ENCODE measurements around the gene PYDC1. TPM values are rescaled to one million over a fixed set of nuclear protein-coding genes. Genes with fewer than 3 reads are reported as not detected.

PYDC1 gene
- total and polyA plus RNA-seq, 2 of the 13 experiments (the other 11 are each of a cell fraction or from before 2014, with no cell fraction given): not detected

DNA sequence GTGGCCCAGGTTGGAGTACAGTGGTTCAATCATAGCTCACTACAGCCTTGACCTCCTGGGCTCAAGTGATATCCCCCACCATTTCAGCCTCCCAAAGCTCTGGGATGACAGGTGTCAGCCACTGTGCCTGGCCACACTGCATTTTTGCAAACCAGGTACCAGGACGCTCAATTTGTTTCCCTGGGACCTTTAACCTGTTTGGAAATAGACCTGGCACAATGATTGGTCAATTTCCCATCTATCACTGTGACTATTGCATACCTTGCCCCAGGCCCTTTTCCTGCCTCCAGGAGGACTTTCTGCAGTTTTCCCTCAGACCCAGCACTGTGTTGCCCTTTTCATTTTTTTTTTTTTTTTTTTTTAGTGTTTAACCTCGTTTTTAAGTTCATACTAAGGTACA lies 48.1 kb downstream of the PYDC1 start:
- peak overlapping the region; percentile 29; the same call in 1 of the 2 replicates for H3K4me2 ChIP-seq (ENCODE audit: low read depth, low read length)
- no peaks in the 10 kb centered on the region for H3K79me2 ChIP-seq (ENCODE audit: insufficient read depth, low read length)
- no peaks in the 10 kb centered on the region for H3K36me3 ChIP-seq (replicated peaks in 1 of 2; ENCODE audit: control insufficient read depth in 1 of 2, insufficient read depth in 2 of 2, low read length in 2 of 2)
- FAIRE-seq: no peak
- intact Hi-C loops (cut with micrococcal nuclease; ENCODE audit: unreplicated experiment) (no loop called here), in situ Hi-C loops (cut with HindIII; ENCODE audit: extremely low pct_ligation_motif_present, low pct_unique_long_range_greater_than_20kb) (no loop called here)
- peaks cover 48% of the 10 kb centered on the region for H3K4me1 ChIP-seq (ENCODE audit: insufficient read depth, low read length)
- no peak overlapping the region for H3K9ac ChIP-seq (ENCODE audit: insufficient read depth, low read depth, low read length)
- WGBS (ENCODE audit: low lambda C conversion rate): 0% methylated on average over 2 of the region's 2 CpGs
- H3K27ac ChIP-seq (ENCODE audit: extremely low read length, insufficient read depth, low read length): peak overlapping the region; percentile 26
- H3K27me3 ChIP-seq (ENCODE audit: control insufficient read depth in 1 of 2, insufficient read depth in 2 of 2, low read length in 2 of 2): 0 out of 5 replicates have a peak, but pooled peaks cover 0 to 5% of the 10 kb centered on the region in 2 experiments
- CTCF ChIA-PET (ENCODE audit: low intra/inter-chr PET ratio, low total read pairs): no interaction called here
- no TSS peak for BruUV-seq (replicated peaks)
- POLR2A ChIA-PET: interaction anchor here (1.9 kb wide), 1 partner anchor 11 kb away, joined by 10 read pairs; the partner anchor contains the start of gene FUS
- peak; percentile 58 for DNase-seq (ENCODE audit: low spot score)
- no peak overlapping the region for H2AFZ ChIP-seq (ENCODE audit: low read length)
- peak; percentile 78 for ATAC-seq
- H3K4me3 ChIP-seq (replicated peaks in 1 of 3; ENCODE audit: insufficient read depth in 1 of 3, low read depth in 2 of 3, low read length in 3 of 3): no peak overlapping the region
- H3K9me3 ChIP-seq (ENCODE audit: low read length): no peaks in the 10 kb centered on the region
- no peaks in the 10 kb centered on the region for H4K20me1 ChIP-seq (ENCODE audit: insufficient read depth, low read length)
- TF ChIP-seq SRY (CRISPR knock-in tag; IDR thresholded peaks at IDR 0.05) (no peak), ZNF83 (CRISPR knock-in tag; IDR thresholded peaks at IDR 0.05; ENCODE audit: borderline replicate concordance) (no peak), NFIB (CRISPR knock-in tag; IDR thresholded peaks at IDR 0.05; ENCODE audit: borderline replicate concordance) (no peak), HNF4G (IDR thresholded peaks at IDR 0.05; ENCODE audit: borderline replicate concordance, low read depth, low read length) (peak; percentile 43; the same call in 1 of the 2 replicates), HNF4G (CRISPR knock-in tag; IDR thresholded peaks at IDR 0.05; ENCODE audit: borderline replicate concordance, low read depth) (no peak), ZNF232 (CRISPR knock-in tag; IDR thresholded peaks at IDR 0.05; ENCODE audit: borderline replicate concordance) (no peak), MBNL3 (CRISPR knock-in tag; conservative IDR thresholded peaks at IDR 0.05) (no peak), ZNF138 (CRISPR knock-in tag; IDR thresholded peaks at IDR 0.05; ENCODE audit: low read depth) (no peak), NR2F1 (CRISPR knock-in tag; IDR thresholded peaks at IDR 0.05) (peak; percentile 3 to 47; a peak in 2 of 4 replicates), LCORL (IDR thresholded peaks at IDR 0.05) (no peak), LCORL (CRISPR knock-in tag; IDR thresholded peaks at IDR 0.05) (no peak), HNF4A (CRISPR knock-in tag; IDR thresholded peaks at IDR 0.05) (peak; percentile 37; the same call in 1 of the 2 replicates), CHCHD3 (CRISPR knock-in tag; IDR thresholded peaks at IDR 0.05) (no peak), NFYB (CRISPR knock-in tag; IDR thresholded peaks at IDR 0.05) (peak; percentile 40), CEBPB (IDR thresholded peaks at IDR 0.05; ENCODE audit: borderline replicate concordance, low read depth, low read length) (peak; percentile 71), KLF9 (CRISPR knock-in tag; IDR thresholded peaks at IDR 0.05; ENCODE audit: low read depth) (no peak), NAIF1 (CRISPR knock-in tag; IDR thresholded peaks at IDR 0.05; ENCODE audit: borderline replicate concordance) (no peak), TBL1XR1 (IDR thresholded peaks at IDR 0.05; ENCODE audit: borderline replicate concordance, low read length, partially characterized antibody) (no peak)
- TF ChIP-seq, protein P1, sequence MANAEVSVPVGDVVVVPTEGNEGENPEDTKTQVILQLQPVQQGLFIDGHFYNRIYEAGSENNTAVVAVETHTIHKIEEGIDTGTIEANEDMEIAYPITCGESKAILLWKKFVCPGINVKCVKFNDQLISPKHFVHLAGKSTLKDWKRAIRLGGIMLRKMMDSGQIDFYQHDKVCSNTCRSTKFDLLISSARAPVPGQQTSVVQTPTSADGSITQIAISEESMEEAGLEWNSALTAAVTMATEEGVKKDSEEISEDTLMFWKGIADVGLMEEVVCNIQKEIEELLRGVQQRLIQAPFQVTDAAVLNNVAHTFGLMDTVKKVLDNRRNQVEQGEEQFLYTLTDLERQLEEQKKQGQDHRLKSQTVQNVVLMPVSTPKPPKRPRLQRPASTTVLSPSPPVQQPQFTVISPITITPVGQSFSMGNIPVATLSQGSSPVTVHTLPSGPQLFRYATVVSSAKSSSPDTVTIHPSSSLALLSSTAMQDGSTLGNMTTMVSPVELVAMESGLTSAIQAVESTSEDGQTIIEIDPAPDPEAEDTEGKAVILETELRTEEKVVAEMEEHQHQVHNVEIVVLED (CRISPR knock-in tag; IDR thresholded peaks at IDR 0.05; ENCODE audit: borderline replicate concordance): no peak
- TF ChIP-seq, protein P2, sequence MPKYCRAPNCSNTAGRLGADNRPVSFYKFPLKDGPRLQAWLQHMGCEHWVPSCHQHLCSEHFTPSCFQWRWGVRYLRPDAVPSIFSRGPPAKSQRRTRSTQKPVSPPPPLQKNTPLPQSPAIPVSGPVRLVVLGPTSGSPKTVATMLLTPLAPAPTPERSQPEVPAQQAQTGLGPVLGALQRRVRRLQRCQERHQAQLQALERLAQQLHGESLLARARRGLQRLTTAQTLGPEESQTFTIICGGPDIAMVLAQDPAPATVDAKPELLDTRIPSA (CRISPR knock-in tag; IDR thresholded peaks at IDR 0.05; ENCODE audit: borderline replicate concordance): no peak
- TF ChIP-seq, protein P3, sequence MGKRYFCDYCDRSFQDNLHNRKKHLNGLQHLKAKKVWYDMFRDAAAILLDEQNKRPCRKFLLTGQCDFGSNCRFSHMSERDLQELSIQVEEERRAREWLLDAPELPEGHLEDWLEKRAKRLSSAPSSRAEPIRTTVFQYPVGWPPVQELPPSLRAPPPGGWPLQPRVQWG (CRISPR knock-in tag; IDR thresholded peaks at IDR 0.05; ENCODE audit: borderline replicate concordance, low read depth): no peak
- TF ChIP-seq, protein P4, sequence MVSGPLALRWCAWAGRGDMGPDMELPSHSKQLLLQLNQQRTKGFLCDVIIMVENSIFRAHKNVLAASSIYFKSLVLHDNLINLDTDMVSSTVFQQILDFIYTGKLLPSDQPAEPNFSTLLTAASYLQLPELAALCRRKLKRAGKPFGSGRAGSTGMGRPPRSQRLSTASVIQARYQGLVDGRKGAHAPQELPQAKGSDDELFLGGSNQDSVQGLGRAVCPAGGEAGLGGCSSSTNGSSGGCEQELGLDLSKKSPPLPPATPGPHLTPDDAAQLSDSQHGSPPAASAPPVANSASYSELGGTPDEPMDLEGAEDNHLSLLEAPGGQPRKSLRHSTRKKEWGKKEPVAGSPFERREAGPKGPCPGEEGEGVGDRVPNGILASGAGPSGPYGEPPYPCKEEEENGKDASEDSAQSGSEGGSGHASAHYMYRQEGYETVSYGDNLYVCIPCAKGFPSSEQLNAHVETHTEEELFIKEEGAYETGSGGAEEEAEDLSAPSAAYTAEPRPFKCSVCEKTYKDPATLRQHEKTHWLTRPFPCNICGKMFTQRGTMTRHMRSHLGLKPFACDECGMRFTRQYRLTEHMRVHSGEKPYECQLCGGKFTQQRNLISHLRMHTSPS (CRISPR knock-in tag; IDR thresholded peaks at IDR 0.05; ENCODE audit: low read depth): 0 out of 2 replicates have a peak, but pooled peaks have one; percentile 17

All from HepG2 (cell line).